Neuron (in vitro differentiated cells): ENCODE data around the gene TBX21.
"Not testable (repeated sequence)": the region's sequence is repeated elsewhere in the genome, so short reads cannot be mapped to it uniquely, and the experiment has no call there.

Source experiments
- H2AFZ ChIP-seq: one replicate; pipeline ENCODE4 v1.6.1; 2013; ENCODE audit warnings: low read depth, mild to moderate bottlenecking, inconsistent platforms, low read length, moderate library complexity
- H3K27me3 ChIP-seq: one replicate; pipeline ENCODE4 v1.6.1; 2013; ENCODE audit warnings: low read length; ENCODE audit not compliant: insufficient read depth
- H3K36me3 ChIP-seq: one replicate; pipeline ENCODE4 v1.6.1; 2013; ENCODE audit warnings: low read length; ENCODE audit not compliant: insufficient read depth
- H3K4me1 ChIP-seq: one replicate; pipeline ENCODE4 v1.6.1; 2013; ENCODE audit warnings: low read length; ENCODE audit not compliant: insufficient read depth
- H3K4me3 ChIP-seq: 2 replicates; pipeline ENCODE4 v1.5.1; 2013; ENCODE audit warnings: mild to moderate bottlenecking, low read length, moderate library complexity
- H3K9me3 ChIP-seq: one replicate; pipeline ENCODE4 v1.6.1; 2013; ENCODE audit warnings: low read length

Gene TBX21

GRCh38 chr17:47736501-47737495 lies 3.8 kb downstream of the TBX21 start:
- no peak overlapping the region for H2AFZ ChIP-seq
- H3K4me3 ChIP-seq, result no peak overlapping the region
- H3K27me3 ChIP-seq, result peaks cover 52% of the 10 kb centered on the region
- no peaks in the 10 kb centered on the region for H3K9me3 ChIP-seq
- H3K4me1 ChIP-seq, result peaks cover 4% of the 10 kb centered on the region
- H3K36me3 ChIP-seq, result no peaks in the 10 kb centered on the region

GRCh38 chr17:47738178-47738577 lies 5.1 kb downstream of the TBX21 start:
- Histone ChIP-seq H3K9me3 (no peaks in the 10 kb centered on the region), H3K4me3 (no peak overlapping the region), H3K36me3 (no peaks in the 10 kb centered on the region), H3K4me1 (peaks cover 4% of the 10 kb centered on the region), H3K27me3 (peaks cover 41% of the 10 kb centered on the region), H2AFZ (no peak overlapping the region)

- no peak overlapping the region for H3K4me3 ChIP-seq
- peaks cover 40% of the 10 kb centered on the region for H3K27me3 ChIP-seq
- H3K9me3 ChIP-seq, result no peaks in the 10 kb centered on the region
- no peaks in the 10 kb centered on the region for H3K36me3 ChIP-seq
- no peak overlapping the region for H2AFZ ChIP-seq
- H3K4me1 ChIP-seq, result no peaks in the 10 kb centered on the region
Observed at GRCh38 chr17:47739150-47739549, 6.1 kb downstream of the TBX21 start.

- not testable (repeated sequence) for H3K4me1 ChIP-seq, H3K9me3 ChIP-seq, H3K36me3 ChIP-seq, H3K4me3 ChIP-seq, H2AFZ ChIP-seq
- H3K27me3 ChIP-seq, result peaks cover 38% of the 10 kb centered on the region
Observed at GRCh38 chr17:47739945-47740344, 6.9 kb downstream of the TBX21 start.

- Histone ChIP-seq H3K9me3 (no peaks in the 10 kb centered on the region), H3K4me1 (no peaks in the 10 kb centered on the region), H3K27me3 (peaks cover 35% of the 10 kb centered on the region), H3K4me3 (no peak overlapping the region), H2AFZ (no peak overlapping the region), H3K36me3 (no peaks in the 10 kb centered on the region)
Observed at GRCh38 chr17:47741109-47741792, 8.2 kb downstream of the TBX21 start.

GRCh38 chr17:47741793-47742145 lies 8.7 kb downstream of the TBX21 start:
- H3K27me3 ChIP-seq, result peaks cover 29% of the 10 kb centered on the region

DNA sequence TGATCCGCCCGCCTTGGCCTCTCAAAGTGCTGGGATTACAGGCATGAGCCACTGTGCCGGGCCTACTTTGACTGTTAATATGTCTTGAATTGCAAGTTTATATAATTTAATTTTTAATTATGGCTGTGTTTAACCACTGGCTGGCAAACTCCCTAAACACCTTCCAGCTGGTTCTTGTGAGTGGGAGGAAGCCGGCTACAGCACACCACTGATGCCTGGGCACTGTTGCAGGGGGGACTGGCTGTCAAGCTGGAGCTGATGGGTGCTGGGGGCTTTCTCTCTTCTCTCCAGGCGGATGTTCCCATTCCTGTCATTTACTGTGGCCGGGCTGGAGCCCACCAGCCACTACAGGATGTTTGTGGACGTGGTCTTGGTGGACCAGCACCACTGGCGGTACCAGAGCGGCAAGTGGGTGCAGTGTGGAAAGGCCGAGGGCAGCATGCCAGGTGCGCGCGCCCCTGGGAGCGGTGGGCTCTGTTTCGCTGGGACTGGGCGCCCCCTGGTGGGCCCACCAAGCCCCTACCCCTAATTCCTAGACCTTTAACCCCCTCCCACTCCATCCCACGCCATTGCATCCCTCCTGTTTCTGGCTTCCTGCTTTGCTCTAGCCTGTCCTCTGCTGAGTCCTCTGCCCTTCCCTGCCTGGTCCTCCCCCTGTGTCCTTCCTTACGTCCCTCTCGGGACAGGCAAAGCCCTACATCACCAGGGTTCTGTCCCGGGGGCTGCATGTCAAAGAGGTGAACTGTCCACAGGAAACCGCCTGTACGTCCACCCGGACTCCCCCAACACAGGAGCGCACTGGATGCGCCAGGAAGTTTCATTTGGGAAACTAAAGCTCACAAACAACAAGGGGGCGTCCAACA lies 9.5 kb downstream of the TBX21 start:
- H2AFZ ChIP-seq, result no peak overlapping the region
- peaks cover 24% of the 10 kb centered on the region for H3K27me3 ChIP-seq
- H3K4me1 ChIP-seq, result no peaks in the 10 kb centered on the region

More at GRCh38 chr17:47741793-47742145, 8.7 kb downstream of the TBX21 start:
- H3K36me3 ChIP-seq, result no peaks in the 10 kb centered on the region
- no peaks in the 10 kb centered on the region for H3K9me3 ChIP-seq
- H3K4me1 ChIP-seq, result no peaks in the 10 kb centered on the region
- H3K4me3 ChIP-seq, result no peak overlapping the region
- no peak overlapping the region for H2AFZ ChIP-seq

GRCh38 chr17:47744168-47745036 lies 11.4 kb downstream of the TBX21 start:
- no peaks in the 10 kb centered on the region for H3K9me3 ChIP-seq
- no peaks in the 10 kb centered on the region for H3K4me1 ChIP-seq
- no peak overlapping the region for H3K4me3 ChIP-seq
- H3K36me3 ChIP-seq, result no peaks in the 10 kb centered on the region
- H3K27me3 ChIP-seq, result peaks cover 25% of the 10 kb centered on the region
- H2AFZ ChIP-seq, result no peak overlapping the region

More for the DNA sequence above, 9.5 kb downstream of the TBX21 start:
- Histone ChIP-seq H3K4me3 (no peak overlapping the region), H3K36me3 (no peaks in the 10 kb centered on the region), H3K9me3 (no peaks in the 10 kb centered on the region)

- Histone ChIP-seq H3K4me1 (no peaks in the 10 kb centered on the region), H3K27me3 (peaks cover 26% of the 10 kb centered on the region), H2AFZ (no peak overlapping the region)
Observed at GRCh38 chr17:47745037-47745380, 12.0 kb downstream of the TBX21 start.

GRCh38 chr17:47751471-47751870 lies 18.4 kb downstream of the TBX21 start:
- Histone ChIP-seq H3K4me1 (no peaks in the 10 kb centered on the region), H3K9me3 (no peaks in the 10 kb centered on the region), H3K4me3 (no peak overlapping the region), H3K27me3 (peaks cover 6% of the 10 kb centered on the region), H2AFZ (no peak overlapping the region), H3K36me3 (no peaks in the 10 kb centered on the region)

More at GRCh38 chr17:47745037-47745380, 12.0 kb downstream of the TBX21 start:
- Histone ChIP-seq H3K9me3 (no peaks in the 10 kb centered on the region), H3K4me3 (no peak overlapping the region), H3K36me3 (no peaks in the 10 kb centered on the region)

DNA sequence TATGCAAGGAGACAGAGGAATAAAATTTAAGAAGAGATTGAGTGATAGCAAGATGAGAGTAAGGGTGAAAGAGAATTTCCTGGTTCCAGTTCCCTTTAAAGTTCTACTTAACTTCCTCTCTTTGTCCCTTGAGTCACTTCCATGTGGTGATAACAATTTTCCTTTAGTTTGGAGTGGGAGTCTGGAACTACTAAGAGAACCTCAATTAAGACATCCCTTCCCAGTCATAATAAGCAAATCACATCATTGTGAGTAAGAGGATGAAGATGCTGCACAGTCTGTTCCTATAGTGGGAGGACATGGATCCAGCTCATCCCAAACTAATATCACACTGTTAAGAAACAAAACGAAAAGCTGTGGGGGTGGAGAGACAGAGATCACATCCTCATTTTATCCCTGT lies 24.4 kb downstream of the TBX21 start:
- Histone ChIP-seq H3K4me3 (no peak overlapping the region), H2AFZ (no peak overlapping the region), H3K4me1 (no peaks in the 10 kb centered on the region), H3K9me3 (peaks cover 3% of the 10 kb centered on the region), H3K36me3 (no peaks in the 10 kb centered on the region), H3K27me3 (peaks cover 13% of the 10 kb centered on the region)
